SJCRH30 (cell line): Measurements from ENCODE around the gene KTN1. TPM values are rescaled to one million over a fixed set of nuclear protein-coding genes. Genes with fewer than 3 reads are reported as not detected.

ENCODE experiments used
- DNase-seq, 2 experiments: peaks; one replicate each; pipeline ENCODE4 v3.0.0-alpha.2; 2015 to 2020
- H3K27ac ChIP-seq: fragments of 250-450 bp; sonication (Bioruptor Pico); 2 replicates; pipeline ENCODE4 v1.5.1; 2020; ENCODE audit warnings: mild to moderate bottlenecking, moderate library complexity
- H3K27me3 ChIP-seq: fragments of 250-450 bp; sonication (Bioruptor Pico); 2 replicates; pipeline ENCODE4 v1.5.1; 2020; ENCODE audit warnings: mild to moderate bottlenecking, moderate library complexity
- H3K36me3 ChIP-seq: fragments of 250-450 bp; sonication (Bioruptor Pico); 2 replicates; pipeline ENCODE4 v1.5.1; 2020; ENCODE audit warnings: mild to moderate bottlenecking, moderate library complexity
- H3K4me1 ChIP-seq: fragments of 250-450 bp; sonication (Bioruptor Pico); 2 replicates; pipeline ENCODE4 v1.5.1; 2020; ENCODE audit warnings: mild to moderate bottlenecking, moderate library complexity
- H3K4me3 ChIP-seq: fragments of 250-450 bp; sonication (Bioruptor Pico); 2 replicates; pipeline ENCODE4 v1.5.1; 2020; ENCODE audit warnings: mild to moderate bottlenecking, moderate library complexity
- H3K9me3 ChIP-seq: fragments of 250-450 bp; sonication (Bioruptor Pico); replicated peaks from 2 replicates; pipeline ENCODE4 v1.5.1; 2020; ENCODE audit warnings: mild to moderate bottlenecking, moderate library complexity
- total RNA-seq: library from RNA; depleted of rRNA; stranded (reverse); fragments of >200 nt; shearing (Covaris generic); gene quantifications from 2 replicates; pipeline ENCODE4 v1.2.3, GENCODE V29; 2014

The KTN1 gene
- total RNA-seq, 1 experiment from 2014 or later: 178 TPM

GRCh38 chr14:55586411-55586810 is 6.4 kb downstream of the KTN1 start:
- H3K4me3 ChIP-seq: no peak overlapping the region

GRCh38 chr14:55587847-55588246 is 7.8 kb downstream of the KTN1 start:
- Histone ChIP-seq H3K4me1 (peaks cover 9% of the 10 kb centered on the region; the same call in 1 of the 2 replicates), H3K4me3 (no peak overlapping the region), H3K27ac (no peak overlapping the region), H3K9me3 (no peaks in the 10 kb centered on the region), H3K27me3 (no peaks in the 10 kb centered on the region), H3K36me3 (no peaks in the 10 kb centered on the region; the same call in 1 of the 2 replicates)
- DNase-seq: no peak

More at GRCh38 chr14:55586411-55586810, 6.4 kb downstream of the KTN1 start:
- no peak overlapping the region for H3K27ac ChIP-seq
- H3K27me3 ChIP-seq: no peaks in the 10 kb centered on the region
- no peak for DNase-seq
- H3K36me3 ChIP-seq: no peaks in the 10 kb centered on the region; the same call in 1 of the 2 replicates
- H3K4me1 ChIP-seq: peaks cover 16% of the 10 kb centered on the region; the same call in 1 of the 2 replicates
- H3K9me3 ChIP-seq: no peaks in the 10 kb centered on the region

GRCh38 chr14:55588259-55588699 is 8.3 kb downstream of the KTN1 start:
- Histone ChIP-seq H3K4me3 (no peak overlapping the region), H3K27ac (no peak overlapping the region), H3K36me3 (no peaks in the 10 kb centered on the region; the same call in 1 of the 2 replicates), H3K9me3 (no peaks in the 10 kb centered on the region), H3K4me1 (peaks cover 7% of the 10 kb centered on the region; the same call in 1 of the 2 replicates), H3K27me3 (no peaks in the 10 kb centered on the region)
- no peak for DNase-seq

- Histone ChIP-seq H3K27me3 (no peaks in the 10 kb centered on the region), H3K36me3 (no peaks in the 10 kb centered on the region; the same call in 1 of the 2 replicates), H3K27ac (no peak overlapping the region), H3K4me3 (no peak overlapping the region), H3K4me1 (peaks cover 5% of the 10 kb centered on the region; the same call in 1 of the 2 replicates), H3K9me3 (no peaks in the 10 kb centered on the region)
- no peak for DNase-seq
Measured at GRCh38 chr14:55589171-55589570, 9.2 kb downstream of the KTN1 start.

DNA sequence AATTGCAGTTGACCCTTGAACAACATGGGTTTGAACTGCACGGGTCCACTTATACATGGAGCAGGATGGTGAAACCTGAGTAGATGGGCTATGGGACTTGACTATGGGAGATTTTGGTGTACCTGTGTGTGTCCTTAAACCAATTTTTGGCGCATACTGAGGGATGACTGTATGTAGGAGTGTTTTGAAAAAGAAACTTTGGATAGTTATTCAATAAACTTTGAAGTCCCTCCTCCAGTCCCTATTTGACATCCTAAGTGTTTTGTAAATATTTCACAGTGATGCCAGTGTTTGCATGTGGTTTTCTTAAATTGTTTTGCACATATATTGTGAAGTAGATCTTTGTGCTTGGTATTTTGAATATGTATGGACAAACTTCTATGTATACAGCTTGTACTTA is 12.4 kb downstream of the KTN1 start:
- Histone ChIP-seq H3K4me1 (no peaks in the 10 kb centered on the region), H3K4me3 (no peak overlapping the region), H3K9me3 (no peaks in the 10 kb centered on the region), H3K27ac (no peak overlapping the region), H3K27me3 (no peaks in the 10 kb centered on the region), H3K36me3 (peaks cover 3% of the 10 kb centered on the region; the same call in 1 of the 2 replicates)
- no peak for DNase-seq

DNA sequence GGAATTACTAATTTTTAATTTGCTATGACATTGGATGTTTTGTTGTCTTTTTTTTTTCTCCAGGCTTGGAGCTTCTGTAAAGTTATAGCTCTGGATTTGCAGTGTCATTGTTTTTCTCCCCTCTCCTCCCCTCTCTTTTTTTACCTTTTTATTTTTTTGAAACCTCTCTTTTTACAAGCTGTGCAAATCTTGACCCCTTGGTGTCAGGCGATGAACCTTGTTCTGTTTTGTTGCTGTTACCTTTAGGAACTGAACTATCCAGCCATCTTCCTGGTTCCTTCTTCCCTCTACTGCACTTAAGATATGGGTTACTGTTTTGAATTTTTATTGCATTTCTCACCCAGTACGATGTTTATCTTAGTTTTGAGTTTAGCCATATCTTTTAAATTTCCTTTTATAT is 13.7 kb downstream of the KTN1 start:
- no peaks in the 10 kb centered on the region; the same call in 1 of the 2 replicates for H3K9me3 ChIP-seq
- peaks cover 7% of the 10 kb centered on the region for H3K36me3 ChIP-seq
- DNase-seq: no peak
- no peak overlapping the region for H3K27ac ChIP-seq
- H3K27me3 ChIP-seq: no peaks in the 10 kb centered on the region
- no peaks in the 10 kb centered on the region for H3K4me1 ChIP-seq
- no peak overlapping the region for H3K4me3 ChIP-seq

- Histone ChIP-seq H3K36me3 (peaks cover 13% of the 10 kb centered on the region), H3K4me1 (no peaks in the 10 kb centered on the region), H3K27ac (no peak overlapping the region), H3K27me3 (no peaks in the 10 kb centered on the region), H3K9me3 (no peaks in the 10 kb centered on the region; the same call in 1 of the 2 replicates), H3K4me3 (no peak overlapping the region)
- DNase-seq: no peak
Measured at GRCh38 chr14:55599250-55599879, 19.4 kb downstream of the KTN1 start.

DNA sequence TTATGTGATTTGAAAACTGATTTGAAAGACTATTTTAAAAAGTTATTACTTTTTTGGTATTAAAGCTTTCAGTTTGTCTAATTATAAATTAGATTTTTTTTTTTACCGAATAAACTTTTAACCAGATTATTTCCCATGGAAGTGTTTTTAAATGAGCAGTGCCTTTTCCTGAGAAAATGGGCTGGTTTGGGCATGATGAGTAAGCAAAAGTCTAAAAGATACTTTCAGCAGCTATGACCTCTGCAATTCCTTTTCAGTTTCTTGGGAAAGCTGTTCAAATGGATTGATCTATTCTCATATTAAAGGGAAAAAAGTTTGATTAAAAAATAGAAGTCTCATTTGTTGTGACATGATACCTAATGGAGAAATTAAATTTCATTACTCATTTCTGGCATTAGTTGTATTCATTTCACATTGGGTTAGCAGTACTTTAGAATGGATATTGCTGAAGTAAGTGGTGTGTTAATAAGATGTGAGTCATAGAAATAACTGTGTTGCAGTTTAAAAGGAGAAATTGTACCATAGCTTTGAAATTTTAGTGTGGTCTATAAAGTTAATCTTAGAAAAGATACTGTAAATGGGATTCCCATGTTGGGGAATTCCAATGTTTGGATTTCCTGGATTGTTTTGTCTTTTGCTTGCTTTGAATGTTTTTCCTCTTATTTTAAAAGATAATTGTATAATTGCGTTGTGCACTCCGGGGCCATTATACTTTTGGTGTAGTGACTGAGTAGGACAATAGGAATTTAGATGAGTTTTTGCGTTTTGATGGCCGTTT is 21.0 kb downstream of the KTN1 start:
- Histone ChIP-seq H3K27ac (no peak overlapping the region), H3K36me3 (peaks cover 13% of the 10 kb centered on the region), H3K9me3 (no peaks in the 10 kb centered on the region; the same call in 1 of the 2 replicates), H3K27me3 (no peaks in the 10 kb centered on the region), H3K4me3 (no peak overlapping the region), H3K4me1 (peaks cover 11% of the 10 kb centered on the region)
- no peak for DNase-seq

DNA sequence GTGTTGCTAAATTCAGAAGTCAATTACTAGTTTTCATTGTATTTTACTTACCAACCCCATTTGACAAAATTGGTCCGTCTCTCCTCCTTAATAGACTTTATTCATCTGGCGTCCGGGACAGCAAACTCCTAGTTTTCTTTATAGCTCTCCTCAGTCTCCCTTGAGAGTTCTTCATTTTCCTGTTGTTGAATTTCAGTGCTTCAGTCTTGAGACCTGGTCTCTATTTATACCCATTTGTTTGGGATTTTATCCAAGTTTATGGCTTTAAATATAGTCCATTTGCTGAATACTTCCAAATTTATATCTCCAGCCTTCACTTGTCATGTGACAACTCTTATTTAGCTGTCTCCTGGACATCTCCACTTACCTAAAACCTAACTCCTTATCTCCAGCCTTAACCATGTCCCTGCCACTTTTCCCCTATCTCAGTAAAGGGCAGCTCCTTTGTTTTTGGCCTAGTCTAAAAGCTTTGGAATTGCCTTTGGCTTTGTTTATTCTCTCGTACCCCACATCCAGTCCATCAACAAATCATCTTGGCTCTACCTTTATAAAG is 23.5 kb downstream of the KTN1 start:
- H3K4me1 ChIP-seq: peaks cover 27% of the 10 kb centered on the region
- H3K27me3 ChIP-seq: no peaks in the 10 kb centered on the region
- no peak overlapping the region for H3K27ac ChIP-seq
- H3K9me3 ChIP-seq: no peaks in the 10 kb centered on the region; the same call in 1 of the 2 replicates
- peaks cover 8% of the 10 kb centered on the region for H3K36me3 ChIP-seq
- no peak overlapping the region for H3K4me3 ChIP-seq
- DNase-seq: no peak

DNA sequence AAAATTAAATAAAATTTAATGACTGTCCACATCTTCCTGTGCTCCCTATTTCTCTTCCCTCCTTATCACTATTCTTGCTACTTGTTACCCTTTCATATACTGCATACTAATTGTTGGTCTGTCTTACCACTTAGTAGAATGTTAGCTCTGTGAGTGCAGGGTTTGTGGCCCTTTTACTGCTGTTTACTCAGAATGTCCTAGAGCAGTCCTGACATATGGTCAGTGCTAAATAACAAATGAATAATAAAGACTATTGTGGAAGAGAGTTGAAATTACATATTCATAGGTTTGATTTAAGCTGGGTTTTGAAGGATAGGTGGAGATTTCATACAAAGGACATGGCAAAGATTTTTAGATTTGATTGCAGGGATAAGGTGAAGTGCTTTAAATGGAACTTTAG is 24.5 kb downstream of the KTN1 start:
- Histone ChIP-seq H3K4me1 (peaks cover 27% of the 10 kb centered on the region), H3K27me3 (no peaks in the 10 kb centered on the region), H3K27ac (no peak overlapping the region), H3K9me3 (no peaks in the 10 kb centered on the region), H3K36me3 (peaks cover 5% of the 10 kb centered on the region), H3K4me3 (no peak overlapping the region)
- DNase-seq: no peak

- Histone ChIP-seq H3K4me3 (no peak overlapping the region), H3K9me3 (no peaks in the 10 kb centered on the region), H3K27ac (no peak overlapping the region), H3K36me3 (peaks cover 8% of the 10 kb centered on the region), H3K4me1 (peaks cover 32% of the 10 kb centered on the region), H3K27me3 (no peaks in the 10 kb centered on the region)
- no peak for DNase-seq
Measured at GRCh38 chr14:55604900-55605418, 25.0 kb downstream of the KTN1 start.

GRCh38 chr14:55605793-55606192 is 25.8 kb downstream of the KTN1 start:
- no peak overlapping the region; the same call in 1 of the 2 replicates for H3K27ac ChIP-seq
- peaks cover 35% of the 10 kb centered on the region for H3K4me1 ChIP-seq
- no peak overlapping the region for H3K4me3 ChIP-seq
- peaks cover 12% of the 10 kb centered on the region for H3K36me3 ChIP-seq
- H3K27me3 ChIP-seq: no peaks in the 10 kb centered on the region
- H3K9me3 ChIP-seq: no peaks in the 10 kb centered on the region
- no peak for DNase-seq

DNA sequence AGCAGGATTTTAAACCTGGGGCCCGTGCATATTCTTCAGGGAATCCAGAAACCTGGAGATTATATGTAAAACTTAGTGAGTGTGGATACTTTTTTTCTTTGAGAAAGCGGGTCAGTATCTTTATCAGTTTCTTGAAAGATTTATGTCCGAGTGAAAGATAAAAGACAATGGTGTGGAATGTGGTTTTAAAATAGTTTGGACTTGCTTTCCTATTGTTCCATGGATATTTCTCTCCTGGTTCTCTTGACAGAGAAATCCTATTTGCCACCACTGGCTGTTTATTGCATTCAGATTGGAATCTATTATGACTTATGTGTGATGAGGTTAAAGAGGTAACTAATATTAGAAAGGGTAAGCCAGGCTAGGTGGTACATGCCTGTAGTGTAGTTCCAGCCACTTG is 27.4 kb downstream of the KTN1 start:
- Histone ChIP-seq H3K9me3 (no peaks in the 10 kb centered on the region), H3K27me3 (no peaks in the 10 kb centered on the region), H3K4me3 (no peak overlapping the region), H3K4me1 (peaks cover 35% of the 10 kb centered on the region), H3K36me3 (peaks cover 11% of the 10 kb centered on the region), H3K27ac (no peak overlapping the region)
- DNase-seq: no peak

DNA sequence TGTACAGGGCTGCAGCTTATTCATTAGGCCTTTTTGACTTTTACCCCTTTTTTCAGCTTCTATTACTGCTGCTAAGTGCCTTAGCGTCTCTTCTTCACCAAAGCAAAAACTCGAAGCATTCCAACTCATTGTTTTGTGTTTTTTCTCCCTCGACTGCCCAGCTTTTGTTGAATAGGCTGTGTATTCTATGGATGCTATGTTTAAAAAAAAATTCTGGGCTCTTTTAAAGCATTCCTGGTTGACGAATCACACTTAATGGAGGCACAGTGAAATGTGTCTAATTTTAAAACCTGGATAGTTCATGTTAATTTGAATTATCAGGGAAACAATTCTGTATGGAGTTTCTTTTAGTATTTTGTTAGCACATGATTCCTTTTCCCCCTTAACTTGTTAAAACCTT is 29.7 kb downstream of the KTN1 start:
- Histone ChIP-seq H3K27ac (peak overlapping the region; percentile 8; the same call in 1 of the 2 replicates), H3K36me3 (peaks cover 24% of the 10 kb centered on the region), H3K27me3 (no peaks in the 10 kb centered on the region), H3K4me3 (no peak overlapping the region), H3K4me1 (peaks cover 35% of the 10 kb centered on the region), H3K9me3 (no peaks in the 10 kb centered on the region)
- no peak for DNase-seq
